Sigmoid colon (tissue), 4 donors: Measurements from ENCODE around the gene SUCLA2.

Source experiments
- EP300 ChIP-seq, 4 donors: sonication (generic); formaldehyde crosslinking; IDR thresholded peaks; one replicate each; pipeline ENCODE4 v1.6.1; 2017; ENCODE audit warnings: antibody characterized with exemption in 4 of 4
- POLR2A ChIP-seq, 2 donors: fragments of 450-650 bp; IDR thresholded peaks; one replicate each; pipeline ENCODE4 v1.6.1; 2016; ENCODE audit warnings: antibody characterized with exemption in 2 of 2, mild to moderate bottlenecking in 2 of 2, moderate library complexity in 2 of 2
- POLR2AphosphoS5 ChIP-seq, 4 donors: sonication (generic); formaldehyde crosslinking; IDR thresholded peaks; one replicate each; pipeline ENCODE4 v1.6.1; 2017; ENCODE audit warnings: antibody characterized with exemption in 4 of 4
- TF ChIP-seq, protein P1 (sequence below), 4 experiments: fragments of 450-650 bp in 3 of 4; fragments of 200-600 bp in 1 of 4; IDR thresholded peaks; one replicate each; pipeline ENCODE4 v1.5.1; 2016 to 2019; ENCODE audit warnings: antibody characterized with exemption in 4 of 4, mild to moderate bottlenecking in 3 of 4, moderate library complexity in 2 of 4

DNA sequence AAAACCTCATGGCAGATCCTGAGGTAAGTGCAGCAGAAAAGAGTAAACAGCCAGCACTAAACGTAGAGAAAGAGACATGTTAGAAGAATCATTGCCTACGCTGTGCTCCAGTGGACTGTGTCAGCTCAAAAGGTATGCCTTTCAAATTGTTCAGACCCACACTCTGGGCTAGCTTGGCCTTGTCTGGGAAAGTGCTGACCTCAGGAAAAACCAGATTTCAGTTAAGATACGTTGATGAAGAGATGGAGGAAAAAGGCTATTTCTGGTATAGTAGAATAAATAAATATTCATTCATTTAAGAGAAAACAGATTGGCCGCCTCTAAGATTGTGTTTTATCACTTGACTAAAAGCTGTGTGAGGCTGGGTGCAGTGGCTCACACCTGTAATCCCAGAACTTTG, 9.6 kb upstream of the SUCLA2 start:
- TF ChIP-seq EP300 (IDR thresholded peaks at IDR 0.05) (no peak), POLR2AphosphoS5 (IDR thresholded peaks at IDR 0.05) (no peak), POLR2A (IDR thresholded peaks at IDR 0.05) (no peak)
- TF ChIP-seq, protein P1, sequence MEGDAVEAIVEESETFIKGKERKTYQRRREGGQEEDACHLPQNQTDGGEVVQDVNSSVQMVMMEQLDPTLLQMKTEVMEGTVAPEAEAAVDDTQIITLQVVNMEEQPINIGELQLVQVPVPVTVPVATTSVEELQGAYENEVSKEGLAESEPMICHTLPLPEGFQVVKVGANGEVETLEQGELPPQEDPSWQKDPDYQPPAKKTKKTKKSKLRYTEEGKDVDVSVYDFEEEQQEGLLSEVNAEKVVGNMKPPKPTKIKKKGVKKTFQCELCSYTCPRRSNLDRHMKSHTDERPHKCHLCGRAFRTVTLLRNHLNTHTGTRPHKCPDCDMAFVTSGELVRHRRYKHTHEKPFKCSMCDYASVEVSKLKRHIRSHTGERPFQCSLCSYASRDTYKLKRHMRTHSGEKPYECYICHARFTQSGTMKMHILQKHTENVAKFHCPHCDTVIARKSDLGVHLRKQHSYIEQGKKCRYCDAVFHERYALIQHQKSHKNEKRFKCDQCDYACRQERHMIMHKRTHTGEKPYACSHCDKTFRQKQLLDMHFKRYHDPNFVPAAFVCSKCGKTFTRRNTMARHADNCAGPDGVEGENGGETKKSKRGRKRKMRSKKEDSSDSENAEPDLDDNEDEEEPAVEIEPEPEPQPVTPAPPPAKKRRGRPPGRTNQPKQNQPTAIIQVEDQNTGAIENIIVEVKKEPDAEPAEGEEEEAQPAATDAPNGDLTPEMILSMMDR (IDR thresholded peaks at IDR 0.05): no peak
